MM.1S (cell line): ENCODE measurements around the gene SERPINA4.

Experiments
- EZH2 ChIP-seq: fragments of 300-600 bp; sonication (generic); optimal IDR thresholded peaks from 2 replicates; pipeline ENCODE3; 2017; ENCODE audit warnings: low read depth, mild to moderate bottlenecking, antibody characterized with exemption, low read length, mixed read lengths
- EZH2phosphoT487 ChIP-seq: fragments of 300-600 bp; sonication (generic); IDR thresholded peaks from 2 replicates; pipeline ENCODE4 v1.6.1; 2018; ENCODE audit warnings: antibody characterized with exemption, low read length
- TF ChIP-seq, protein P1 (sequence below): fragments of 300-600 bp; sonication (generic); IDR thresholded peaks from 2 replicates; pipeline ENCODE4 v1.5.1; 2016; ENCODE audit warnings: antibody characterized with exemption, low read length, mixed read lengths

GRCh38 chr14:94543449-94544124 lies 17.7 kb upstream of the SERPINA4 start:
- TF ChIP-seq, protein P1, sequence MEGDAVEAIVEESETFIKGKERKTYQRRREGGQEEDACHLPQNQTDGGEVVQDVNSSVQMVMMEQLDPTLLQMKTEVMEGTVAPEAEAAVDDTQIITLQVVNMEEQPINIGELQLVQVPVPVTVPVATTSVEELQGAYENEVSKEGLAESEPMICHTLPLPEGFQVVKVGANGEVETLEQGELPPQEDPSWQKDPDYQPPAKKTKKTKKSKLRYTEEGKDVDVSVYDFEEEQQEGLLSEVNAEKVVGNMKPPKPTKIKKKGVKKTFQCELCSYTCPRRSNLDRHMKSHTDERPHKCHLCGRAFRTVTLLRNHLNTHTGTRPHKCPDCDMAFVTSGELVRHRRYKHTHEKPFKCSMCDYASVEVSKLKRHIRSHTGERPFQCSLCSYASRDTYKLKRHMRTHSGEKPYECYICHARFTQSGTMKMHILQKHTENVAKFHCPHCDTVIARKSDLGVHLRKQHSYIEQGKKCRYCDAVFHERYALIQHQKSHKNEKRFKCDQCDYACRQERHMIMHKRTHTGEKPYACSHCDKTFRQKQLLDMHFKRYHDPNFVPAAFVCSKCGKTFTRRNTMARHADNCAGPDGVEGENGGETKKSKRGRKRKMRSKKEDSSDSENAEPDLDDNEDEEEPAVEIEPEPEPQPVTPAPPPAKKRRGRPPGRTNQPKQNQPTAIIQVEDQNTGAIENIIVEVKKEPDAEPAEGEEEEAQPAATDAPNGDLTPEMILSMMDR = no peak
- no peak for TF ChIP-seq EZH2
- TF ChIP-seq EZH2phosphoT487 = no peak
